ENCODE results near the gene TBATA. TPM values are rescaled to one million over a fixed set of nuclear protein-coding genes. Genes with fewer than 3 reads are reported as not detected.

The TBATA gene
- total and polyA plus RNA-seq, 2 of the 8 experiments (the other 6 are each of a cell fraction or from before 2014, with no cell fraction given): not detected

DNA sequence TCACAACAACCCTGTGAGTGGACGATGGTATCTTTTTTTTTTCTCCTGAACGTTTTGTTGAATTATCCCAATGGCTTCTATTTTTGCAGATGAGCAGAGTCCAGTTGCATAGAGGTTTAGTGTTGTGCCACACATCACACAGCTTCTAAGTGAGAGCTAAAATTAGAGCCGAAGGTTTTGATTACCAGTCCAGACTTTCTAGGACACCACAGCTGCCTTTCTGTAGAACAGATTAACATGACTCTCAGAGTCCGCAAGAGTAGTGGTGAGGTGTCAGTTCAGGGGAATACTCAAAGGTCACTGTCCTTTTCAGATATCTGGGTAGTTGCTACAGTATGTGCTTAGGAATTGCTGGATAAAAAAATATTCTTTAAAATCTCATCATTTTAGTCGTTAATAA is 44.4 kb upstream of the TBATA start:
- H2BK120ac ChIP-seq (replicated peaks; ENCODE audit: low read depth, low read length): no peak overlapping the region
- H3K79me1 ChIP-seq (ENCODE audit: low read depth, low read length): peaks cover 9% of the 10 kb centered on the region; the same call in 1 of the 2 replicates
- no peak overlapping the region for H4K91ac ChIP-seq (replicated peaks; ENCODE audit: insufficient read length, low read length)
- no peak overlapping the region for H2BK12ac ChIP-seq (ENCODE audit: low read depth, low read length)
- no peak for DNase-seq (ENCODE audit: low read depth in 1 of 2, low spot score in 2 of 2)
- peaks cover 0 to 14% of the 10 kb centered on the region in 2 experiments for H4K20me1 ChIP-seq (replicated peaks in 1 of 2; ENCODE audit: control insufficient read depth in 1 of 2, insufficient read depth in 2 of 2, low read length in 2 of 2)
- no peak overlapping the region for H3K23ac ChIP-seq (ENCODE audit: insufficient read length)
- H3K27ac ChIP-seq (ENCODE audit: low read depth, low read length): no peak overlapping the region
- no peak overlapping the region for H4K8ac ChIP-seq (ENCODE audit: extremely low read depth, insufficient read depth, low read length)
- H3K18ac ChIP-seq (ENCODE audit: extremely low read depth, low read length): no peak overlapping the region
- FAIRE-seq: no peak
- H4K5ac ChIP-seq (ENCODE audit: insufficient read length, low read depth, low read length): no peak overlapping the region
- no peak overlapping the region for H3K14ac ChIP-seq (ENCODE audit: insufficient read length)
- no peak overlapping the region for H3K4me2 ChIP-seq (ENCODE audit: insufficient read depth in 1 of 2, low read depth in 2 of 2, low read length in 2 of 2)
- no peaks in the 10 kb centered on the region for H3K9me3 ChIP-seq (ENCODE audit: insufficient read depth in 2 of 2, low read depth in 1 of 2, low read length in 1 of 2)
- TF ChIP-seq TEAD4 (IDR thresholded peaks at IDR 0.05; ENCODE audit: low read depth, low read length) (no peak), GTF2F1 (IDR thresholded peaks at IDR 0.05; ENCODE audit: borderline replicate concordance, low read depth, low read length) (no peak), POLR2AphosphoS5 (IDR thresholded peaks at IDR 0.05; ENCODE audit: low read depth, low read length) (no peak), RAD21 (IDR thresholded peaks at IDR 0.05 in 1 of 2, conservative IDR thresholded peaks at IDR 0.05 in 1 of 2; ENCODE audit: low read depth in 2 of 2, low read length in 2 of 2) (no peak), EP300 (IDR thresholded peaks at IDR 0.05; ENCODE audit: borderline replicate concordance in 1 of 2, low read depth in 2 of 2, low read length in 2 of 2) (no peak), KDM4A (IDR thresholded peaks at IDR 0.05; ENCODE audit: low read depth, low read length, severe bottlenecking) (no peak), EZH2 (IDR thresholded peaks at IDR 0.05; ENCODE audit: low read depth, low read length, severe bottlenecking) (no peak)
- H3K23me2 ChIP-seq (ENCODE audit: low read depth, low read length): no peaks in the 10 kb centered on the region
- H3K36me3 ChIP-seq (ENCODE audit: control insufficient read depth in 2 of 4, insufficient read depth in 4 of 4, low read length in 3 of 4): peaks cover 0 to 16% (median 1%) of the 10 kb centered on the region in 4 experiments; a peak in 3 of 8 replicates
- H3K27me3 ChIP-seq (replicated peaks in 1 of 4; ENCODE audit: control insufficient read depth in 3 of 4, extremely low read depth in 1 of 4, insufficient read depth in 3 of 4, low read length in 3 of 4): no peaks in the 10 kb centered on the region
- H2BK20ac ChIP-seq (ENCODE audit: low read length): no peak overlapping the region
- 85% methylated on average over 5 of the region's 5 CpGs; no CpG with 5 or more reads in 1 of the 2 experiments for WGBS, 2 experiments (ENCODE audit: extremely low coverage in 1 of 2, insufficient coverage in 1 of 2, insufficient read length in 1 of 2, insufficient replicate concordance in 2 of 2, low coverage in 1 of 2, low lambda C conversion rate in 2 of 2, missing lambda C conversion rate in 1 of 2)
- no peak overlapping the region for H2AFZ ChIP-seq (ENCODE audit: low read length)
- no peaks in the 10 kb centered on the region for H3K4me1 ChIP-seq (replicated peaks in 1 of 4; ENCODE audit: control insufficient read depth in 3 of 4, insufficient read depth in 4 of 4, low read length in 3 of 4)
- H3K79me2 ChIP-seq (ENCODE audit: control insufficient read depth in 1 of 2, insufficient read depth in 2 of 2, low read length in 2 of 2): peaks cover 0 to 65% of the 10 kb centered on the region in 2 experiments; a peak in 3 of 4 replicates
- H2BK5ac ChIP-seq (ENCODE audit: low read depth, low read length): no peak overlapping the region
- no peak overlapping the region for H3K4ac ChIP-seq (replicated peaks; ENCODE audit: insufficient read length, low read depth, low read length)
- no peak overlapping the region for H3K9ac ChIP-seq (replicated peaks in 1 of 4; ENCODE audit: extremely low read depth in 1 of 4, low read depth in 3 of 4, low read length in 3 of 4)
- ChIA-PET POLR2A (ENCODE audit: partially characterized antibody) (interaction anchor here (0.6 to 0.9 kb wide), 2 partner anchors 13 to 36 kb away, joined by 3 read pairs; no protein-coding TSS in a partner anchor), CTCF (ENCODE audit: partially characterized antibody) (interaction anchor here (0.6 kb wide), 2 partner anchors 18 to 821 kb away, joined by 3 to 6 read pairs; no protein-coding TSS in a partner anchor)
- H2BK15ac ChIP-seq (ENCODE audit: low read length): no peak overlapping the region
- no peak overlapping the region for H3K56ac ChIP-seq (replicated peaks; ENCODE audit: insufficient read length, low read depth, low read length)
- no peak overlapping the region for H3K4me3 ChIP-seq (ENCODE audit: extremely low read depth in 1 of 4, insufficient read depth in 2 of 4, low read depth in 3 of 4, low read length in 4 of 4)
- no peak overlapping the region for H2AK5ac ChIP-seq (ENCODE audit: low read depth, low read length)

All from H1 (cell line).